GM18511 (cell line): Measurements from ENCODE around the gene MBNL3.

Experiments used
- ATAC-seq: cut with Tn5 transposase; IDR thresholded peaks from one replicate; pipeline ENCODE4 v1.9.1; 2021; ENCODE audit warnings: mild to moderate bottlenecking, moderate library complexity; ENCODE audit not compliant: unreplicated experiment

The MBNL3 gene

GRCh38 chrX:132488819-132489577 lies at the start of gene MBNL3:
Gene MBNL3, minus strand, starts transcription at chrX:132489038. Its CDS starts 49,427 bp downstream, at chrX:132439611.
- peak; percentile 60 for ATAC-seq

DNA sequence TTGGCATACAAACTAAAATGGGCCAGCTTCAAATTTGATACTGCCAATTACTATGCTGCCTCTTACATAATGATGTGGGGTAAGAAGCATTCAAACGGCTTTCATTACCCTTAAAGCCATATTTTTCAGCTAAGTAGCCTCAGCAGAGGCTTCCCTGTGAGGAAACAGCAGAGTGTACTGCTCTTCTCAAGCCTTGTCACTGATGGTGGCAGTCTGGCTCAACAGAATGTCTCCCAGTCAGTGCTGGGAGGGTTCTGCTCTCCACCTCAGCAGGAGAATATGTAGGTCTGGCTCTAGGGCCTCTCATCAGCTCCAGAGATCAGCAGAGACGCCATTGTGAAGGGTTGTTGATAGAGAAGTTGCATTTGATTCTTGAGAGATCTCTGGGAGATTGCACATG lies 44.6 kb upstream of the MBNL3 start:
- no peak for ATAC-seq

GRCh38 chrX:132532913-132533312 lies 44.1 kb upstream of the MBNL3 start:
- no peak for ATAC-seq

- ATAC-seq, result no peak
Measured at GRCh38 chrX:132532097-132532496, 43.3 kb upstream of the MBNL3 start.

GRCh38 chrX:132520792-132521191 lies 32.0 kb upstream of the MBNL3 start:
- ATAC-seq, result no peak

DNA sequence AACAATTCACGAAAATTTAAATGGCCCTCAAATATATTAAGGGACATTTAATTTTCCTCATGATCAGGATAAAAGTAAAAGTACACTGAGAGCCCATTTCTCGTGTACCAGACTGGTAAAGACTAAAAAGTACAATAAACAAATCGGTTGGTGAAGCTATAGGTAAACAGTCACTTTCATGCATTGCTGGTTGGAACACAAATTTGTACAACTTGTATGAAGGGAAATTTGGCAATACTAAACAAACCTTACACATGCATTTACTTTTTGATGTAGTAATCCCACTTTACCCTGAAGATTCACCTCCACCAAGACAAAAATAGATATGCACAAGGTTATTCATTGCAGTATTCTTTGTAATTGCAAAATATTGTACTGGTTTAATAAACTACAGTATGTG lies 31.4 kb upstream of the MBNL3 start:
- ATAC-seq, result no peak

GRCh38 chrX:132518401-132518800 lies 29.6 kb upstream of the MBNL3 start:
- no peak for ATAC-seq

- no peak for ATAC-seq
Measured at GRCh38 chrX:132508834-132509233, 20.0 kb upstream of the MBNL3 start.

GRCh38 chrX:132505116-132505515 lies 16.3 kb upstream of the MBNL3 start:
- no peak for ATAC-seq

- ATAC-seq, result no peak
Measured at GRCh38 chrX:132504417-132504816, 15.6 kb upstream of the MBNL3 start.

DNA sequence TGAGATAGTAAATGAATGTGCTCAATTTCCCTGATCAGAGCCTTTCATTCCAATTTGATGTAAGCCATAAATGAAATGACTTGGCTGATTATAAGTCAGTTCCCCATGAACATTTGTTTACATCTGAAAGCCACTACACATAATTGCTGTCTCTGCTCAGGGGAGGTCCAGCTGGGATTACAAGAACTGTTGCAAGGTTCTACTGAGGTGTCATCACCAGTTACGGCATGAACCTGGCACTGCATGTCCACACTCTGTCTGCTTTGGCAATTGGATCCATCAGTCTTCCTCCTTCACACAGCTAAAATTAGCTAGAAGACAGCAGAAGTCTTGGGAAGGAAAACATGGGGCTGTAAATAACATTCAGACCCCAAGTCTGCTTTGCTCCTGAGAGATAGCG lies 12.8 kb upstream of the MBNL3 start:
- ATAC-seq, result no peak

DNA sequence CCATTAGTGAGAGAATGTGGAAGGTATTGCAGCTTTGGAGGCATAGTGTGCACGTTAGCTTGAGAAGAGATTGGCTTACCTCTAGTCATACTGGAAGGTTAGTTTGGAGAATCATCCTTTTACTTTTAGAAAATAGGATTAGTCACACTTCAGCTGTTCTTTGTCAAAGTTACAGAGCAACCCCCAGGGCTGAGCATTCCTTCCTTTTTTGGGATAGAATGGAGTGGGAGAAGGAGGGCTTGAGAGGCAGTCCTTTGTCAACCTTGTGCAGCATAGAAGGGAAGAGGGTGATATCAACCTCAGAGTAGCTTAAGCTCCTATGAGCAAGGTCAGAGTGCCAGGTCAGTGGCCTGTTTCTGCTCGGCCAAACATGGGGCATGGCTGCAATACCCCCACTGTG lies 8.6 kb upstream of the MBNL3 start:
- no peak for ATAC-seq

DNA sequence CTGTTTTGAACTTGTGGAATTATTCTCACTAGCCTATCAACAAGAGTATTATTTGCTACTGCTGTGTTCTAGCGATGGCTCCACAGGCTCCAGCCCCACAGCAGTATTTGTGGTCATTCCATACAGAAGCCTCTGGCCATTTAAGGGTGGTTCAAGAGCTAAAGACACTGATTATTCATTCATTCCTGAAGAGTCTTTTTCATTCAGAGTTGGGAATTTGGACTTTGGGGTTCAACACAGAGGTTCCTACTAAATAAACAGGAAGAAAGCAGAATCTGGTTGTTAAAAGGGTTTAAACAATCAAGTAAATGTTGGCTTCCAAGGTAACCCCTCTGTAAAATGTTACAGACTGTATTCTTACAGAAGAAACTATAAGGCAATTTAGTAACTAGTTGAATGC lies 4.3 kb upstream of the MBNL3 start:
- no peak for ATAC-seq

DNA sequence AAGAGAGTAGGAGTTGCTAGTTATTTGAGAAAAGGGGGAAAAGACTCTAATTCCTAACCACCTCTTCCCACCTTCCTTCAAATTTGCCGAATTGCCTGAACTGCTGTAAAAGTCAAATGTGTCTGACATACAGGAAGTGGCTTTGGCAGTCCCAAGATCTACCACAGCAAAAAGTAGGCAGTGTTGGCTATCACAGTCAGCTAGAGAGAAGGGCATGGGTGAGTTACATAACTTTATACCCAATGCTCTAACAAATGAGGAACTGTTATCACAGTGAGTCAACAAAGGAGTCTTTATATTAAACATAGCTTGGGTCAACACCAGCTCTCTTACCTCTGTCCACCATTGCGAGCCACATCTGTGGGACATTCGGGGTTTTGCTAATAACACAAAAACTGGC lies 2.4 kb upstream of the MBNL3 start:
- peak; percentile 42 for ATAC-seq

DNA sequence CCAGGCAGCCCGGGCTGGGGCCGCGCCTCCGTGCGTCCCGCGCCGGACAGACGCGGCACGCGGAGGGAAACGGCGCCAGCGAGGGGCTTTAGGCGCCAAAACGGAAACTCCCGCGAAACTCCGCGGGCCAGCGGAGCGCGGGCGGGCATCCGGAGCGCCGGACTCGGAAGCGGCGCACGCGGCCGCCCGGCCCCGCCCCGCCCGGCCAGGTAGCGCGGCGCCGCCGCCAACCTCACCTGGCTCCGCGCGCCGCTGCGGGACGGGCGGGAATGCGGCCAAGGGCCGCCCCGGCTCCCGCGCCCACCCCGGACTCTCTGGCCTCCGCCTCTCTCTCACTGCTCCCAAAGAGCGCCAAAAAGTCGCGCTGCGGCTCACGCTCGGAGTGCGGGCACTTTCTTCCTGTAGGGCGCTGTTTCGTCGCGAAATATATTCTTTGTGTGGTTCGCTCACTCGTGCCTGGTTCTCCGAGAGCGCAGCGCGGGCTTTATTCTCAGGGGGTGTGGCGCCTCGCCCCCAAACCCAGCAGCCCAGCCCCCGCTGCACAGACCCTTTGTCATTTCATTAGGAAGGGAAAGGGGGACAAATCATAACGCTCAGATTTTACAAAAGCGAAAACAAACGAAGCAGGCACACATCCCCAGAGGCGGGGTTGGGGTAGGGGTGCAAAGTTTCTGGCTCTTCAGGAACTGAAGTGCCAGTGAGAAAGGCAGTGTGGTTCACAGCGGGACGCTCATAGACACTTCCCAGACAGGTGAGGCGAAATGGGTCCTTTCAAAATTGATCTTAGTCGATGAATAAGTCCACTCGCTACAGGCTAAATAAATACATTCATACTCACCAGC lies 961 bp upstream of the MBNL3 start:
- ATAC-seq, result peak; percentile 41

DNA sequence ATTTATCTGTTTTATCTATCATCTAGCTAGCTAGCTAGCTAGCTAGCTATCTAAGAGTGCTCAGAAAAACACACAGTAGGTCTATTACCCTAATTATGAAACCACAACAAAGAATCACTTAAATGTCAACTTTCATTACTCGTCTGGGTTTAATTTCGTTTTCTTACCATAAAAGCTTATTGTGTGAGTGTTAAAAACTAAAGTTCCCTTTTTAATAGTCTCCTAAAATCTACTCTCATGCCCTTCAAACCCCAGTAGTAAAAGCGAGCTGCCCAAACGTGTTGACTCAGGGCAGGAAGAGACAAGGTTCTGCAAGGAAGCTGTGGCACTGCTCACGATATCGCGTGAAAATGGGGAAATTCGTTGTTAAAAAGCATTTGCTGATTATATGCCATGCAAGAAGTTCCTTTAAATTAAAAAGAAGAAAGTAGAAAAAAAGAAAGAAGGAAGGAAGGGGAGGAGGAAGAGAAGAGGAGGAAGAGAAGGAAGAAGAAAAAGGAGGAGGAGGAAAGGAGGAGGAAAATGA lies 595 bp downstream of the MBNL3 start:
- ATAC-seq, result peak; percentile 26

GRCh38 chrX:132486599-132487178 lies 2.1 kb downstream of the MBNL3 start:
- ATAC-seq, result no peak

- ATAC-seq, result no peak
Measured at GRCh38 chrX:132483951-132484350, 4.9 kb downstream of the MBNL3 start.

GRCh38 chrX:132483488-132483887 lies 5.3 kb downstream of the MBNL3 start:
- no peak for ATAC-seq

DNA sequence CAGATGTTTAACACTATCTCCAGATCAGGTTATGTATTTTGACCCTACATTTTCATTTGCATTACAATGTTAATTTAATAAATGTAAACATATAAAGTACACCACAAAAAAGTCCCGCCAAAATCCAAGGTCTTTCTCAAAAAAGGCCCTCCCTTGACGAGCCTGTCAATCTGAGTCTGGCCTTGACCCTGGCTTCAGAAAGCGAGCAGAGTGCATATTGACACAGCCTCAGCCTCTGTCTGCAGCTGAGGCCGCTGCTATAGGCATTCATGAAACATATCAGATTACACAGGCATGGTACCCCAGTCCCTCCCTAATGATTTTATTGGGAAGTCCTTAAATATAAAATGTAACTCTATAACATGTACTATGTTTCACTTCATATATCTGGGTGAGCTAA lies 6.2 kb downstream of the MBNL3 start:
- no peak for ATAC-seq

DNA sequence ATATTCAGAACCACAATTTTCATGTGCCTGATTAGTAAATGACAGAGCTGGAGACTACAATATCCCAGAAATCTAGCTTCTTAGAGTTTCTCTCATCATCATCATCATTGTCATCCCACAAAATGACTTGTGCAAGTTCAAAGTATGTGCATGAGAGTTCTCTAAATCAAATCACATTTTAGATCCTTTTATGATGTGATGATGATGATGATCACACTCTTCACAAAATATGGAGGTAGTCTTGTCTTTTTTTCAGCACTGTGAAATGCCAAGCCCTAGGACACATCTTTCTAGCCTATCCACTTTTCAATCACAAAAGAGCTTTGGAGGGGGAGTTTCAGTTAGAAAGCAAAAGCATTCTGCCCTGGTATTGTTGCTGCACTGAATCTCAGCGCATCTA lies 7.4 kb downstream of the MBNL3 start:
- ATAC-seq, result no peak
